HL-60 (cell line): Measurements from ENCODE around the gene ZNF672.

ENCODE experiments used
- CTCF ChIP-seq: IDR thresholded peaks from one replicate; pipeline ENCODE4 v1.5.1; 2011; ENCODE audit warnings: low read length, control low read depth, inconsistent platforms; ENCODE audit not compliant: insufficient read depth
- POLR2AphosphoS5 ChIP-seq: IDR thresholded peaks from 2 replicates; pipeline ENCODE4 v1.6.1; 2012; ENCODE audit warnings: low read depth
- TF ChIP-seq, protein P1 (sequence below): IDR thresholded peaks from 2 replicates; pipeline ENCODE4 v1.6.1; 2012; ENCODE audit warnings: low read depth; ENCODE audit not compliant: insufficient replicate concordance

- TF ChIP-seq CTCF (no peak), POLR2AphosphoS5 (no peak)
- TF ChIP-seq, protein P1, sequence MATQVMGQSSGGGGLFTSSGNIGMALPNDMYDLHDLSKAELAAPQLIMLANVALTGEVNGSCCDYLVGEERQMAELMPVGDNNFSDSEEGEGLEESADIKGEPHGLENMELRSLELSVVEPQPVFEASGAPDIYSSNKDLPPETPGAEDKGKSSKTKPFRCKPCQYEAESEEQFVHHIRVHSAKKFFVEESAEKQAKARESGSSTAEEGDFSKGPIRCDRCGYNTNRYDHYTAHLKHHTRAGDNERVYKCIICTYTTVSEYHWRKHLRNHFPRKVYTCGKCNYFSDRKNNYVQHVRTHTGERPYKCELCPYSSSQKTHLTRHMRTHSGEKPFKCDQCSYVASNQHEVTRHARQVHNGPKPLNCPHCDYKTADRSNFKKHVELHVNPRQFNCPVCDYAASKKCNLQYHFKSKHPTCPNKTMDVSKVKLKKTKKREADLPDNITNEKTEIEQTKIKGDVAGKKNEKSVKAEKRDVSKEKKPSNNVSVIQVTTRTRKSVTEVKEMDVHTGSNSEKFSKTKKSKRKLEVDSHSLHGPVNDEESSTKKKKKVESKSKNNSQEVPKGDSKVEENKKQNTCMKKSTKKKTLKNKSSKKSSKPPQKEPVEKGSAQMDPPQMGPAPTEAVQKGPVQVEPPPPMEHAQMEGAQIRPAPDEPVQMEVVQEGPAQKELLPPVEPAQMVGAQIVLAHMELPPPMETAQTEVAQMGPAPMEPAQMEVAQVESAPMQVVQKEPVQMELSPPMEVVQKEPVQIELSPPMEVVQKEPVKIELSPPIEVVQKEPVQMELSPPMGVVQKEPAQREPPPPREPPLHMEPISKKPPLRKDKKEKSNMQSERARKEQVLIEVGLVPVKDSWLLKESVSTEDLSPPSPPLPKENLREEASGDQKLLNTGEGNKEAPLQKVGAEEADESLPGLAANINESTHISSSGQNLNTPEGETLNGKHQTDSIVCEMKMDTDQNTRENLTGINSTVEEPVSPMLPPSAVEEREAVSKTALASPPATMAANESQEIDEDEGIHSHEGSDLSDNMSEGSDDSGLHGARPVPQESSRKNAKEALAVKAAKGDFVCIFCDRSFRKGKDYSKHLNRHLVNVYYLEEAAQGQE, result no peak
Measured at GRCh38 chr1:248850536-248851251, 12.7 kb downstream of the ZNF672 start.
